ENCODE measurements around the gene CARD10. TPM values are rescaled to one million over a fixed set of nuclear protein-coding genes. Genes with fewer than 3 reads are reported as not detected.
A peak's percentile ranks its signal among the peaks of the same experiment; 100 is the strongest.

CARD10 gene
- total and polyA plus RNA-seq, 2 of the 13 experiments (the other 11 are each of a cell fraction or from before 2014, with no cell fraction given), result 35.2 to 55.8 TPM

DNA sequence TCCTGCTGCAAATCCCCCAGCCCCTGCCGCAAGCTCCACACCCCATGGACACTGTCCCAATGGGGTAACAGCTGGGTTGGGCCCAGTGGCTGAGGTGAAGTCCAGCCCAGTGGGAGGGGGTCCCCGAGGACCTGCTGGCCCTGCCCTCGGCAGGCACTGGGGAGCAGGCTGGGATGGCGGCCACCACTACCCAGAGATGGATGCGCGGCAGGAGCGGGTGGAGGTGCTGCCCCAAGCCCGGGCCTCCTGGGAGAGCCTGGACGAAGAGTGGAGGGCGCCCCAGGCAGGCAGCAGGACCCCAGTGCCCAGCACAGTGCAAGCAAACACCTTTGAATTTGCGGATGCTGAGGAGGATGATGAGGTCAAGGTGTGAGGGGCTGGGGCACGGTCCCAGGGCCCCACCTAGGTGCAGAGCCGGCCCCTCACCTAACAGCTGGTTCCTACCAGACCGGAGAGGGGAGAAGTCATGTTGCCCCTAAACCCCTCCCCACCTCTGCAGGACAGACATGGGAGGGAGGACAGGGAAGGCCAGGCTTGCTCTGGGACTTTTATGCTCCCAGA lies 49.3 kb upstream of the CARD10 start (continued):
- TF ChIP-seq, protein P1, sequence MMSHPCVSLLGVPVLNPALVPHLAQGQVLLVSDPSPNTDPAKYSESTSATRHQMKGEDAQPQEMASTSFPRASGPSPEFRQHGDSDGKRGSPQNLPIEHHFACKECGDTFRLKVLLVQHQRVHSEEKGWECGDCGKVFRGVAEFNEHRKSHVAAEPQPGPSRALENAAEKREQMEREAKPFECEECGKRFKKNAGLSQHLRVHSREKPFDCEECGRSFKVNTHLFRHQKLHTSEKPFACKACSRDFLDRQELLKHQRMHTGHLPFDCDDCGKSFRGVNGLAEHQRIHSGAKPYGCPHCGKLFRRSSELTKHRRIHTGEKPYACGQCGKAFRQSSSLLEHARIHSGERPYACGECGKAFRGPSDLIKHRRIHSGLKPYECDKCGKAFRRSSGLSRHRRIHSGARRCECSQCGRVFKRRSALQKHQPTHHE (CRISPR knock-in tag; IDR thresholded peaks at IDR 0.05; ENCODE audit: borderline replicate concordance), result no peak
- no peak for TF ChIP-seq HNRNPK (IDR thresholded peaks at IDR 0.05; ENCODE audit: low read depth, low read length, poor library complexity, severe bottlenecking)
- TF ChIP-seq, protein P2, sequence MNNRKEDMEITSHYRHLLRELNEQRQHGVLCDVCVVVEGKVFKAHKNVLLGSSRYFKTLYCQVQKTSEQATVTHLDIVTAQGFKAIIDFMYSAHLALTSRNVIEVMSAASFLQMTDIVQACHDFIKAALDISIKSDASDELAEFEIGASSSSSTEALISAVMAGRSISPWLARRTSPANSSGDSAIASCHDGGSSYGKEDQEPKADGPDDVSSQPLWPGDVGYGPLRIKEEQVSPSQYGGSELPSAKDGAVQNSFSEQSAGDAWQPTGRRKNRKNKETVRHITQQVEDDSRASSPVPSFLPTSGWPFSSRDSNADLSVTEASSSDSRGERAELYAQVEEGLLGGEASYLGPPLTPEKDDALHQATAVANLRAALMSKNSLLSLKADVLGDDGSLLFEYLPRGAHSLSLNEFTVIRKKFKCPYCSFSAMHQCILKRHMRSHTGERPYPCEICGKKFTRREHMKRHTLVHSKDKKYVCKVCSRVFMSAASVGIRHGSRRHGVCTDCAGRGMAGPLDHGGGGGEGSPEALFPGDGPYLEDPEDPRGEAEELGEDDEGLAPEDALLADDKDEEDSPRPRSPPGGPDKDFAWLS (CRISPR knock-in tag; IDR thresholded peaks at IDR 0.05; ENCODE audit: borderline replicate concordance), result no peak
- TF ChIP-seq RXRA (CRISPR knock-in tag; IDR thresholded peaks at IDR 0.05), result 0 out of 2 replicates have a peak, but pooled peaks have one; percentile 3
- no peak for TF ChIP-seq ELF1 (CRISPR knock-in tag; IDR thresholded peaks at IDR 0.05)
- no peak for TF ChIP-seq AGO1 (IDR thresholded peaks at IDR 0.05; ENCODE audit: low read depth, low read length, poor library complexity, severe bottlenecking)
- no peak for TF ChIP-seq GATAD2A (CRISPR knock-in tag; IDR thresholded peaks at IDR 0.05)
- peak; percentile 31; the same call in 1 of the 2 replicates for TF ChIP-seq ZNF225 (CRISPR knock-in tag; IDR thresholded peaks at IDR 0.05)
- TF ChIP-seq, protein P3, sequence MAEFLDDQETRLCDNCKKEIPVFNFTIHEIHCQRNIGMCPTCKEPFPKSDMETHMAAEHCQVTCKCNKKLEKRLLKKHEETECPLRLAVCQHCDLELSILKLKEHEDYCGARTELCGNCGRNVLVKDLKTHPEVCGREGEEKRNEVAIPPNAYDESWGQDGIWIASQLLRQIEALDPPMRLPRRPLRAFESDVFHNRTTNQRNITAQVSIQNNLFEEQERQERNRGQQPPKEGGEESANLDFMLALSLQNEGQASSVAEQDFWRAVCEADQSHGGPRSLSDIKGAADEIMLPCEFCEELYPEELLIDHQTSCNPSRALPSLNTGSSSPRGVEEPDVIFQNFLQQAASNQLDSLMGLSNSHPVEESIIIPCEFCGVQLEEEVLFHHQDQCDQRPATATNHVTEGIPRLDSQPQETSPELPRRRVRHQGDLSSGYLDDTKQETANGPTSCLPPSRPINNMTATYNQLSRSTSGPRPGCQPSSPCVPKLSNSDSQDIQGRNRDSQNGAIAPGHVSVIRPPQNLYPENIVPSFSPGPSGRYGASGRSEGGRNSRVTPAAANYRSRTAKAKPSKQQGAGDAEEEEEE (CRISPR knock-in tag; IDR thresholded peaks at IDR 0.05; ENCODE audit: borderline replicate concordance), result no peak
- TF ChIP-seq ZNF292 (CRISPR knock-in tag; IDR thresholded peaks at IDR 0.05; ENCODE audit: borderline replicate concordance, low read depth), result peak; percentile 14; the same call in 1 of the 2 replicates
- TF ChIP-seq ZNF546 (CRISPR knock-in tag; conservative IDR thresholded peaks at IDR 0.05), result 0 out of 2 replicates have a peak, but pooled peaks have one; percentile 2
- TF ChIP-seq ZNF510 (CRISPR knock-in tag; IDR thresholded peaks at IDR 0.05; ENCODE audit: low read depth), result no peak
- TF ChIP-seq, protein P4, sequence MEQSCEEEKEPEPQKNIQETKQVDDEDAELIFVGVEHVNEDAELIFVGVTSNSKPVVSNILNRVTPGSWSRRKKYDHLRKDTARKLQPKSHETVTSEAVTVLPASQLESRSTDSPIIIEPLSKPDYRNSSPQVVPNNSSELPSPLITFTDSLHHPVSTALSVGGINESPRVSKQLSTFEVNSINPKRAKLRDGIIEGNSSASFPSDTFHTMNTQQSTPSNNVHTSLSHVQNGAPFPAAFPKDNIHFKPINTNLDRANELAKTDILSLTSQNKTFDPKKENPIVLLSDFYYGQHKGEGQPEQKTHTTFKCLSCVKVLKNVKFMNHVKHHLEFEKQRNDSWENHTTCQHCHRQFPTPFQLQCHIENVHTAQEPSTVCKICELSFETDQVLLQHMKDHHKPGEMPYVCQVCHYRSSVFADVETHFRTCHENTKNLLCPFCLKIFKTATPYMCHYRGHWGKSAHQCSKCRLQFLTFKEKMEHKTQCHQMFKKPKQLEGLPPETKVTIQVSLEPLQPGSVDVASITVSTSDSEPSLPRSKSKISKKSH (CRISPR knock-in tag; IDR thresholded peaks at IDR 0.05; ENCODE audit: borderline replicate concordance), result no peak
- TF ChIP-seq ZMYM3 (CRISPR knock-in tag; IDR thresholded peaks at IDR 0.05), result no peak
- TF ChIP-seq, protein P5, sequence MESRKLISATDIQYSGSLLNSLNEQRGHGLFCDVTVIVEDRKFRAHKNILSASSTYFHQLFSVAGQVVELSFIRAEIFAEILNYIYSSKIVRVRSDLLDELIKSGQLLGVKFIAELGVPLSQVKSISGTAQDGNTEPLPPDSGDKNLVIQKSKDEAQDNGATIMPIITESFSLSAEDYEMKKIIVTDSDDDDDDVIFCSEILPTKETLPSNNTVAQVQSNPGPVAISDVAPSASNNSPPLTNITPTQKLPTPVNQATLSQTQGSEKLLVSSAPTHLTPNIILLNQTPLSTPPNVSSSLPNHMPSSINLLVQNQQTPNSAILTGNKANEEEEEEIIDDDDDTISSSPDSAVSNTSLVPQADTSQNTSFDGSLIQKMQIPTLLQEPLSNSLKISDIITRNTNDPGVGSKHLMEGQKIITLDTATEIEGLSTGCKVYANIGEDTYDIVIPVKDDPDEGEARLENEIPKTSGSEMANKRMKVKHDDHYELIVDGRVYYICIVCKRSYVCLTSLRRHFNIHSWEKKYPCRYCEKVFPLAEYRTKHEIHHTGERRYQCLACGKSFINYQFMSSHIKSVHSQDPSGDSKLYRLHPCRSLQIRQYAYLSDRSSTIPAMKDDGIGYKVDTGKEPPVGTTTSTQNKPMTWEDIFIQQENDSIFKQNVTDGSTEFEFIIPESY (CRISPR knock-in tag; IDR thresholded peaks at IDR 0.05), result 0 out of 2 replicates have a peak, but pooled peaks have one; percentile 24
- TF ChIP-seq IKZF1 (IDR thresholded peaks at IDR 0.05), result no peak
- no peak for TF ChIP-seq GLI4 (CRISPR knock-in tag; IDR thresholded peaks at IDR 0.05; ENCODE audit: borderline replicate concordance)
- TF ChIP-seq HDAC1 (CRISPR knock-in tag; IDR thresholded peaks at IDR 0.05), result no peak
- TF ChIP-seq, protein P6, sequence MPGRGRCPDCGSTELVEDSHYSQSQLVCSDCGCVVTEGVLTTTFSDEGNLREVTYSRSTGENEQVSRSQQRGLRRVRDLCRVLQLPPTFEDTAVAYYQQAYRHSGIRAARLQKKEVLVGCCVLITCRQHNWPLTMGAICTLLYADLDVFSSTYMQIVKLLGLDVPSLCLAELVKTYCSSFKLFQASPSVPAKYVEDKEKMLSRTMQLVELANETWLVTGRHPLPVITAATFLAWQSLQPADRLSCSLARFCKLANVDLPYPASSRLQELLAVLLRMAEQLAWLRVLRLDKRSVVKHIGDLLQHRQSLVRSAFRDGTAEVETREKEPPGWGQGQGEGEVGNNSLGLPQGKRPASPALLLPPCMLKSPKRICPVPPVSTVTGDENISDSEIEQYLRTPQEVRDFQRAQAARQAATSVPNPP (CRISPR knock-in tag; IDR thresholded peaks at IDR 0.05), result no peak
- TF ChIP-seq ZNF879 (CRISPR knock-in tag; IDR thresholded peaks at IDR 0.05), result no peak

Measured in HepG2 (cell line).